GM23338 (cell line): ENCODE data around the gene CHD2. TPM values are rescaled to one million over a fixed set of nuclear protein-coding genes. Genes with fewer than 3 reads are reported as not detected.

Experiments
- ATAC-seq: fragments of 200-7000 bp; cut with Tn5 transposase; 3 replicates; pipeline ENCODE4 v1.9.1; 2020
- DNase-seq: peaks from one replicate; pipeline ENCODE4 v3.0.0-alpha.2; 2015; ENCODE audit warnings: low spot score
- H2AFZ ChIP-seq: fragments of 200-600 bp; sonication (generic); 2 replicates; pipeline ENCODE4 v1.8.0; 2016; ENCODE audit warnings: antibody characterized with exemption, mild to moderate bottlenecking, moderate library complexity
- H3F3A ChIP-seq: fragments of 200-600 bp; sonication (generic); replicated peaks from 2 replicates; pipeline ENCODE4 v1.8.0; 2017; ENCODE audit warnings: antibody characterized with exemption, mixed run types, low read depth
- H3K27ac ChIP-seq: fragments of 200-600 bp; sonication (generic); 2 replicates; pipeline ENCODE4 v1.6.1; 2016; ENCODE audit warnings: low read depth
- H3K27me3 ChIP-seq: fragments of 200-600 bp; sonication (generic); 2 replicates; pipeline ENCODE4 v1.8.0; 2016; ENCODE audit warnings: mild to moderate bottlenecking, mixed run types, moderate library complexity; ENCODE audit not compliant: insufficient read depth
- H3K36me3 ChIP-seq: fragments of 200-600 bp; sonication (generic); 2 replicates; pipeline ENCODE4 v1.8.0; 2016; ENCODE audit warnings: mild to moderate bottlenecking; ENCODE audit not compliant: insufficient read depth
- H3K4me1 ChIP-seq: fragments of 200-600 bp; sonication (generic); 2 replicates; pipeline ENCODE4 v1.8.0; 2016; ENCODE audit warnings: mild to moderate bottlenecking, moderate library complexity; ENCODE audit not compliant: insufficient read depth
- H3K4me2 ChIP-seq: fragments of 200-600 bp; sonication (generic); 2 replicates; pipeline ENCODE4 v1.7.1; 2017; ENCODE audit warnings: mixed run types
- H3K4me3 ChIP-seq: fragments of 200-600 bp; sonication (generic); 2 replicates; pipeline ENCODE4 v1.6.1; 2016; ENCODE audit warnings: mixed run types
- H3K79me2 ChIP-seq: fragments of 200-600 bp; sonication (generic); replicated peaks from 2 replicates; pipeline ENCODE4 v1.8.0; 2017; ENCODE audit warnings: mild to moderate bottlenecking; ENCODE audit not compliant: insufficient read depth
- H3K9me2 ChIP-seq: fragments of 200-600 bp; sonication (generic); 2 replicates; pipeline ENCODE4 v1.8.0; 2017; ENCODE audit not compliant: insufficient read depth
- H4K20me1 ChIP-seq: fragments of 200-600 bp; sonication (generic); replicated peaks from 2 replicates; pipeline ENCODE4 v1.8.0; 2017; ENCODE audit warnings: mild to moderate bottlenecking; ENCODE audit not compliant: insufficient read depth
- H3K27ac Mint-ChIP-seq: 2 replicates; pipeline ENCODE4 v1.8.0; 2020; ENCODE audit warnings: inconsistent platforms, mild to moderate bottlenecking, moderate library complexity, mixed read lengths
- H3K27me3 Mint-ChIP-seq: 3 replicates; pipeline ENCODE4 v1.8.0; 2022; ENCODE audit warnings: low read depth, mild to moderate bottlenecking, moderate library complexity, mixed read lengths, inconsistent platforms; ENCODE audit not compliant: insufficient read depth, poor library complexity
- H3K36me3 Mint-ChIP-seq: 3 replicates; pipeline ENCODE4 v1.8.0; 2021; ENCODE audit warnings: low read depth, mild to moderate bottlenecking, inconsistent platforms, moderate library complexity, mixed read lengths
- H3K4me1 Mint-ChIP-seq: 3 replicates; pipeline ENCODE4 v1.8.0; 2020; ENCODE audit warnings: mild to moderate bottlenecking, inconsistent platforms, mixed read lengths
- H3K4me3 Mint-ChIP-seq: 3 replicates; pipeline ENCODE4 v1.8.0; 2021; ENCODE audit warnings: moderate library complexity, mild to moderate bottlenecking, inconsistent platforms, mixed read lengths
- H3K9me3 Mint-ChIP-seq: 3 replicates; pipeline ENCODE4 v1.8.0; 2020; ENCODE audit warnings: moderate library complexity, mild to moderate bottlenecking, inconsistent platforms, mixed read lengths
- CTCF ChIP-seq, 2 experiments: fragments of 200-600 bp in 1 of 2; sonication (generic) in 1 of 2; conservative IDR thresholded peaks; 2 replicates each; pipeline versions ENCODE4 v1.5.1 to v1.6.1; 2016 to 2017; ENCODE audit warnings: antibody characterized with exemption in 2 of 2, low read depth in 2 of 2, mild to moderate bottlenecking in 2 of 2, moderate library complexity in 1 of 2
- EZH2 ChIP-seq: fragments of 200-600 bp; sonication (generic); IDR thresholded peaks from one replicate; pipeline ENCODE4 v1.8.0; 2017; ENCODE audit warnings: antibody characterized with exemption, mild to moderate bottlenecking, low read depth; ENCODE audit not compliant: unreplicated experiment
- JUNB ChIP-seq: IDR thresholded peaks from one replicate; pipeline ENCODE4 v1.6.1; 2016; ENCODE audit warnings: antibody characterized with exemption; ENCODE audit not compliant: unreplicated experiment
- POLR2AphosphoS5 ChIP-seq: IDR thresholded peaks from 2 replicates; pipeline ENCODE4 v1.6.1; 2016; ENCODE audit warnings: antibody characterized with exemption, low read depth
- REST ChIP-seq: IDR thresholded peaks from one replicate; pipeline ENCODE4 v1.6.1; 2018; ENCODE audit warnings: antibody characterized with exemption; ENCODE audit not compliant: unreplicated experiment
- STAT1 ChIP-seq: IDR thresholded peaks from one replicate; pipeline ENCODE4 v1.6.1; 2016; ENCODE audit warnings: antibody characterized with exemption; ENCODE audit not compliant: unreplicated experiment
- ZNF331 ChIP-seq: fragments of 250-450 bp; sonication (Bioruptor Pico); IDR thresholded peaks from 2 replicates; pipeline ENCODE4 v1.5.0; 2020; ENCODE audit warnings: low read depth, mild to moderate bottlenecking, moderate library complexity
- polyA plus RNA-seq: library from polyadenylated mRNA; unstranded; fragments of >200 nt; fragmentation: Nextera tagmentation; extraction: Ambion mirVana; gene quantifications from 2 replicates; pipeline ENCODE4 v1.2.1, GENCODE V29; 2016
- total RNA-seq: library from RNA; depleted of rRNA; stranded (reverse); fragments of >200 nt; shearing (Covaris generic); gene quantifications from 2 replicates; pipeline ENCODE4 v1.2.3, GENCODE V29; 2014
- TF ChIP-seq, protein P1 (sequence below): IDR thresholded peaks from 2 replicates; pipeline ENCODE4 v1.6.1; 2016; ENCODE audit warnings: antibody characterized with exemption

CHD2 gene
- total and polyA plus RNA-seq, 2 experiments from 2014 or later: 119 to 130 TPM

DNA sequence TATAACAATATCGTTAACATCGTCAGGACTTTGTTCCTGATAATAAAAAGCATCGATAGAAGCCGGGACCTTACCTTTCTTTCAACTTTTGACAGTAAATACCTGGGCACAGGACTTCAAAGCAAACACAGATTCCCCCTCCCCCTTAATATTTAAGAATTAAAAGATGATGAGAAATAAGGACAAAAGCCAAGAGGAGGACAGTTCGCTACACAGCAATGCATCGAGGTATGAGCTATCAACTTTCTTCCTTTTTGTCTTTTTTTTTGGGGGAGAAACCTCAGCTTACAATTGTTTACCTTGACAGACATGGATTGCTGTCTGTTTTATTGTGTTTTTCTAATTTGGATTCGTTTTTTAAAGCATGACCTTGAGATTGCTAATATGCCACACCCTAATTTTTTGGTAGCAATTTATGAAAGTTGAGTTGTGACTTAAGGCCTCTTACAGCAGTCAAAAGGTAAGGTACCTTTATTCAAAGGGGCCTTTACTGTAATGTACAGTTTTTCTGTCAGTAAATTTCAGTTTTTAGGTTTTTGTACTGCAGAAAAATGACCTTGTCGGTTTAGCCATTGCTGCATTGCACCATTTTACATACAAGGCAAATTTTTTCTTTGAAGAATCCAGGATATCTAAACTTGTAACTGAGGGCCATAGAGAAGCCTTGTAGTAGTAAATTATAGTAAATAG, 1.1 kb downstream of the CHD2 start:
- peak overlapping the region; percentile 65 for H3K4me3 ChIP-seq
- peaks cover 12% of the 10 kb centered on the region for H4K20me1 ChIP-seq
- TF ChIP-seq, protein P1, sequence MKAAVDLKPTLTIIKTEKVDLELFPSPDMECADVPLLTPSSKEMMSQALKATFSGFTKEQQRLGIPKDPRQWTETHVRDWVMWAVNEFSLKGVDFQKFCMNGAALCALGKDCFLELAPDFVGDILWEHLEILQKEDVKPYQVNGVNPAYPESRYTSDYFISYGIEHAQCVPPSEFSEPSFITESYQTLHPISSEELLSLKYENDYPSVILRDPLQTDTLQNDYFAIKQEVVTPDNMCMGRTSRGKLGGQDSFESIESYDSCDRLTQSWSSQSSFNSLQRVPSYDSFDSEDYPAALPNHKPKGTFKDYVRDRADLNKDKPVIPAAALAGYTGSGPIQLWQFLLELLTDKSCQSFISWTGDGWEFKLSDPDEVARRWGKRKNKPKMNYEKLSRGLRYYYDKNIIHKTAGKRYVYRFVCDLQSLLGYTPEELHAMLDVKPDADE: no peak
- TF ChIP-seq CTCF (conservative IDR thresholded peaks at IDR 0.05; ENCODE audit: low read depth in 2 of 2): no peak
- TF ChIP-seq ZNF331: no peak
- TF ChIP-seq STAT1: no peak
- TF ChIP-seq REST: no peak
- no peak for TF ChIP-seq JUNB
- no peak for TF ChIP-seq EZH2
- no peak for TF ChIP-seq POLR2AphosphoS5
- H3K27me3 ChIP-seq: no peaks in the 10 kb centered on the region
- peaks cover 13% of the 10 kb centered on the region for H3K27me3 Mint-ChIP-seq
- H3K4me3 Mint-ChIP-seq: peak overlapping the region; percentile 80
- peaks cover 88% of the 10 kb centered on the region for H3K79me2 ChIP-seq
- H3K36me3 Mint-ChIP-seq: peaks cover 64% of the 10 kb centered on the region
- peak overlapping the region; percentile 100 for H3K27ac Mint-ChIP-seq
- peaks cover 24% of the 10 kb centered on the region for H3K4me1 Mint-ChIP-seq
- H2AFZ ChIP-seq: no peak overlapping the region
- peak overlapping the region; percentile 99 for H3K27ac ChIP-seq
- DNase-seq (no peak), ATAC-seq (no peak)
- peak overlapping the region; percentile 84 for H3K4me2 ChIP-seq
- no peaks in the 10 kb centered on the region for H3K9me2 ChIP-seq
- H3K4me1 ChIP-seq: peaks cover 17% of the 10 kb centered on the region
- H3F3A ChIP-seq: peaks cover 9% of the 10 kb centered on the region; the same call in 1 of the 2 replicates
- H3K9me3 Mint-ChIP-seq: no peaks in the 10 kb centered on the region; the same call in 2 of the 3 replicates
- peaks cover 4% of the 10 kb centered on the region; the same call in 1 of the 2 replicates for H3K36me3 ChIP-seq
